Stimulated activated CD4-positive, alpha-beta T cell treated with anti-CD3 and anti-CD28 coated beads, TNF-alpha, amount 100 ng/mL, for 48 hours (primary cell): Measurements from ENCODE around the gene LAMB4.

Source experiments
- DNase-seq, 3 donors: peaks; one replicate each; pipeline ENCODE4 v3.0.0-alpha.2; 2020; ENCODE audit warnings: low read depth in 3 of 3

The LAMB4 gene

GRCh38 chr7:108130261-108130660, at the start of gene LAMB4:
Gene LAMB4 (minus strand): TSS chr7:108130361. CDS start chr7:108123164, 7,197 bp downstream.
- no peak for DNase-seq

GRCh38 chr7:108178398-108178797, 48.2 kb upstream of the LAMB4 start:
- DNase-seq: no peak

- no peak for DNase-seq
Measured at GRCh38 chr7:108171164-108171563, 41.0 kb upstream of the LAMB4 start.

DNA sequence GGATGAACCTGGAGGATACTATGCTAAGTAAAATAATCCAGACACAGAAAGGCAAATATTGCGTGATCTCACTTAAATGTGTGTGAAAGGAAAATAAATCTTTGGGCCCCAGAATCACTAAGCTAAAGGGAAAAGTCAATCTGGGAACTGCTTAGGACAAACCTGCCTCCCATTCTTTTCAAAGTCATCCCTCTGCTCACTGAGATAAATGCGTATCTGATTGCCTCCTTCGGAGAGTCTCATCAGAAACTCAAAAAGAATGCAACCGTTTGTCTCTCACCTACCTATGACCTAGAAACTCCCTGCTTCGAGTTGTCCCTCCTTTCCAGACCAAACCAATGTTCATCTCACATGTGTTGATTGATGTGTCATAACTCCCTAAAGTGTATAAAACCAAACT, 40.1 kb upstream of the LAMB4 start:
- no peak for DNase-seq

DNA sequence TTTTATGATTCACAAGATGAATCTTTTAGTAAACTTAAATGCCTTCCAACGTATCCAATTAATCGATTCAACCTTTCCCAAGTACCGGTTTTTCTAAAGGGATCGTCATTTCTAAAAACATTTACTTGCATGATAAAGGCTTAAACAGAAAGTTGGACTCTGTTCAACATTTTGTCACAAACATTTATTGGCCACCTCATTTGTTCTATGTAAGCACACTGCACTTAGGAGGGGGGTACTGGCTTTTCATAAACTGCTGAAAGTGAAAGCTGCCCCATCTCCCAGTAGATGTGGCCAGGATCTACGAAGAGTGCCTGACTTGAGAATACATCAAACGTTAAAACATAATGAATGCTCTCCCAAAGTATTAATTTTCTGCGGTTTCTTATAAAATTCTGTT, 37.3 kb upstream of the LAMB4 start:
- no peak for DNase-seq

DNA sequence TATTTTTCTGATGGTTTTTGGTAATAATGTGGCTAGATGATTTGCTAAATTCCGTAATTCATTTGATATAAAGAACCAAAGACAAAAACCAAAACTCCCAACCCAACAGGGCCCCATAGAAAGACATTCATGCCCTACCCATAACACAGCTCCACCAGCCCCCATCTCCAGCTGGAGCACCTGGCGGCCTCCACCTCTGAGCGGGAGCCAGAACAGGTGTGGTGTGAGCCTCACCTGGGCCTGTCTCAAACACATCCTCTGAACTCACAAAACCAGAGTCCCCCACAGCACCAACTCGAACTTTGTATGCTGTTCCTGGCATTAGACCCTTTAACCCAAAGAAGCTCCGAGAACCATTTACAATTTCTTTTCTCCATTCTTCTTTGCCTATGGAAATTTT, 36.5 kb upstream of the LAMB4 start:
- DNase-seq: no peak

GRCh38 chr7:108165723-108166122, 35.6 kb upstream of the LAMB4 start:
- DNase-seq: no peak

- no peak for DNase-seq
Measured at GRCh38 chr7:108164946-108165345, 34.8 kb upstream of the LAMB4 start.

- no peak for DNase-seq
Measured at GRCh38 chr7:108164342-108164741, 34.2 kb upstream of the LAMB4 start.

DNA sequence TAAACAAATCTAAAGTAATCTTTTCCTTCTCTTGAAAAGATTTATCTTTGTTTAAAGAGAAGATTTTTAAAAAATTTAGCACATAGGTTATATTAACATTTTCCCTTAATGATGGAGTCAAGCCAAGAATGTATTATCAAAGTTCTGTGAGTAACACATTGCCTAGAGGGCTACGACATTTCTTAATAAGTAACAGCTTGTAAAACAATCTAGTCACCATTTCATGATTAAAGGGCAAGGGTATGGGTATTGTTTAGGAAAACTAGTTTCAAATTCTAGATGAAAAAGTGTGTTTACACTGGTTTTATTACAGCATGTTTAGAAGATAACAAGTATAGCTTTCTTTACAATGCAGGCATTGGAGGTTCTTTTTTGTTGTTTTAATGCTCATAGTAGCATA, 28.6 kb upstream of the LAMB4 start:
- DNase-seq: no peak

DNA sequence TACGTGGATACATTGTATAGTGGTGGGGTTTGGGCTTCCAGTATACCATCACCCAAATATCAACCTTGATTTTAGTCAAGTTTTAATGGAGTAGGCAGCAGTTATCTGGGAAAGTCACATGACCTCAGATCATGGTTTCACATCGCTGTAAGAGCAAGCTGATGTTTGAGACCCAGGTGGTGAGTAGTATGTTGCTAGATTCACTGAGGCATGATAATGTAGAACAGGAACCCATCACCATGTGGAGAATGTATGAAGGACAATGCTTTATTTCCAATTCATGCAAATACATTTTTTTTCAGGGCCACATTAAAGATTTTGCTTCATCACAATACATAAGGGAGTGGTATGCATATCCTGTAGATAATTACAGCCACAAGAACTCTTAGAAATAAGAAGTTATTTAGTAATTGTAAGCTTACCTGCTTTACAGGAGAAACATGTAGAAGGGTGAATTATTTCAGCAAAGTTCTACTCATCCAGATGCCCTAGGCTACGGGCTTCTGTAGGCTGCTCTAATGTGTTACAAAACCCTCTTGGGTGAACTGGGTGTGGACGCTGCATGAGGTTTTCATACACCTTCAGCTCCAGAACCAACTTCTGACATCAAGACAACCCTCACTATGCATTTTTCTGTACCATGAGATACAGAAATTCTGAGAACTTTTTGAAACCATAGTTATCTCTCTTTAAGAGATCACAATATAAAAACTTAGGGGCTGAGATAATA, 27.6 kb upstream of the LAMB4 start:
- no peak for DNase-seq

DNA sequence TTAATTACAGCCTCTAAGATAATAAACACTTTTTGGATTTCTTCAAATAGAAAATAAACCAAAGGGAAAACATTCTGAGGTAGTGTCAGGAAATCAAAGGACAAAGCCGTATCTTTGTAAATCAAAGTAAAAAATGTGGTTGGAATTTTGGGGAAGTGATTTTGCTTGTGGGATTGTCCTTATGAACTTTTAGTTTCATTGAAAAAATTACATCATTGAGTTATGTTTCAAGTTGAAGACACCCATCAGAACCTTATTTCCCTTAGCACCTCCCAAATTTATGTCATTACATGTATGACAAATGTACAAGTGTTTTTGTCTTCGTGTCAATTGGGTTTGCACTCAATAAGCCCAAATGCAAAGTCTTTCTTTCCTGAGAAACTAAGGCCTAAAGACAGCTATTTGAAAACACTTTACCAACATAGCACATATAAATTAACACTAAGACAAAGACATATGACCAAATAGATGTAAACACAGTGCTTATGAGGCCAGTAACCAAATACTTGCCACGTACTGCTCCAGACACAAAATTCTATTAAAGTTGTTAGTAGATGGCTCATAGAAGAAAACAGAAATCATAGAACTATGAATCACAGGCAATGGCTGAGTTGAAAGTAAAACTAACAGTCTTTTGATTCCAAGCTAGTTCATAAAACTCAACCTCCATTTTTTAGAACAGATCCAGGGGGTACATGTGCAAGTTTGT, 26.9 kb upstream of the LAMB4 start:
- DNase-seq: no peak

DNA sequence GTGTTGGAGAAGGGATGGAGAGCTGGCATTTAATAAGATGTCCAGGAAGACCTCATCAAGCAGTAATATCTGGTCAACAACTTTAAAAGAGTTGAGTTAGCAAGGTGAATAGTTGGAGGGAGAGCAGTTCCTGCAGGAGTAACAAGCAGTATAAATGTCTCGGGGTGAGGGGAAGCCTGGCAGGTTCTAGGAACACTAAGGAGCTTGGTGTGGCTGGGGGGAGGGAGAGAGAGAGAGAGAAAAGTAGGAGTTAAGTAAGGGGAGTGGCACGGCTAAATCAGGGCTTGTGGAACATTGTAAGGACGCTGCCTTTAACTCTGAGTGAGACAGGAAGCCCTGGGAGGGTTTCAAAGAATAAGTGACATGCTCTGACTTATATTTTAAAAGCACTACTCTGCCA, 22.0 kb upstream of the LAMB4 start:
- no peak for DNase-seq

DNA sequence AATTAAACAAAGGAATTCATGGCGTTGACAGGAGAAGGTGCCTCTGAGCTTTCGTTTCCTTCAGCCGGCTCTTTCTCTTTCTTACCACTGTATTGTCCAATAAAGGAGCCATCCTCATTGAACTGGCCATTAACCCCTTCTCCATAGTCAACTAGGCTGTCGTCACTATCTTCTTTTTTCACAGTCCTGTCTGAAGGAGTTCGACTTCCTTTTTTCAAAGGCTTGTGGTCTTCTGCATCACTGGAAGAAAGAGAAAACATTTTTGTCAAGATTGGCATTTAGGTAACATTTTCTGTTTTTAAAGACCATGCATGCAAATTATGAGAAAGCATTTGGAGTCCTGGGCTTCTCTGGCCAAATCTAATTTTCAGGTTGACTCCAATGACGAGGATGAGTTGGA, 19.7 kb upstream of the LAMB4 start:
- DNase-seq: no peak

GRCh38 chr7:108149119-108149518, 19.0 kb upstream of the LAMB4 start:
- no peak for DNase-seq

DNA sequence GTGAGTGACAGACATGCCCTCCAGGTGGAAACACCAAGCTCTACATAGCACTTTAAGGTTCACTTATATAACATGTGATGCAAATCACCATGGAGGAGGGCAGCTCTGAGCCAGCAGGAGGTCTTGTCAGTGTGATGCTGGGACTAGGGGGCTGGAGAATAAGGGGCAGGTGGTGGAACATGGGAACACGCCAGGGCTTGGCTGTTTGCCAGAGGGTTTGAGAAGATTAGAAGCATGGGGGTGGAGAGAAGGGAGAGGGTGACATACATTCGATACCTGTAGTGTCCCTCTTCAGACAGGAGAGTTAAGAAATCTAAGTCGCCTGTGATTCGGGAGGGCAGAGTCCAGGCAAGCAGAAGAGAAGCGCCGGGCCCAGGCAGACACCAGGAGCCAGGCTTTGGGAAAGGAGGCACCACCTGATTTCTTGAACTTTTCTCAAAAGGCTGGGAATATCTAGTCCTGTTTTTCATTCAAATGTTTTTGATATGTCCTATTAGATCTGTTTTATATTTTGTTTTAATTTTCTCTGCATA, 16.9 kb upstream of the LAMB4 start:
- no peak for DNase-seq

- peak; percentile 14 to 30 (median 27) for DNase-seq
Measured at GRCh38 chr7:108146070-108146842, 16.1 kb upstream of the LAMB4 start.

GRCh38 chr7:108145401-108145800, 15.2 kb upstream of the LAMB4 start:
- DNase-seq: no peak

DNA sequence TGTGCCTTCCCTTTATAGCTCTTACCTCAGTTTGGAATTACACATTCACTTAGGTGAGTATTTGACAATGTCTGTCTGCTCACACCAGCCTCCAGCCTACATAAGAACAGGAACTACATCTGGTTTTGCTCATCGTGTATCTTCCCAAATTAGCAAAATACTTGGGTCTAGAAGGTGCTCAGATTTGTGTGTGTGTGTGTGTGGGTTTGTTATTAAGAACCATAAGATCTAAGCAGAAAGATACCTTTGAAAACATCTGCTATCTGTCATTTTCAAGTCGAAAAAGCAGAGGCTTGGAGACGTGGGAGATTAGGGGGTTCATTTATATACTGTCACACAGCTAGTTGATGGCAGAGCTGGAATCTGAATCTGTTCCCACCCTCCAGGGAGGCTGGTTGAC, 14.8 kb upstream of the LAMB4 start:
- no peak for DNase-seq

- no peak for DNase-seq
Measured at GRCh38 chr7:108143658-108144420, 13.7 kb upstream of the LAMB4 start.

DNA sequence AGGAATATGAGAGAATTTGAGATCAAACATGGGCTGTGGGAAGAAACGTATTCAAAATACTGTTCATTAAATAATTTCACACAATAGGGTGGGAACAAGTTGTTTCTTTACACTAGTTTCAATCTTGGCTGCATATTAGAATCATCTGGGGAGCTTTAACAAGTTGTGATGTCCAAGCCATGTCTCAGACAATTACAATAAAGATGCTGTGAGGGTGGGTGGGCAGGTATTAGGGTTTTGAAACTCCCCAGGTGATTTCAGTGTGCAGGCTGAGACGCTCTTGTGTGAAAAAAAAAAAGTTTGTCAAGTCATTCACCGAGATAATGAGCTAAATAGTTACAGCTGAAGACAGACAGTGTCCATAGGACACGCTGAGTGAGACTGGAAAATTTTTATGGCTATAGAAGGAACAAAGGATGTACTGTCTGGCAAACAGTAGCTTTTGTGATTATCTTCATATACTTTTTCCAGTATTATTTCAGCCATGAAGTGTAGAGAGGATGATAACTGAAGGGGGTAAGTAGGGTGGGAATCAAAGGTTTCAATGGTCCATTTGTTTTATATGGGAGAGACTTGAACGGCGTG, 12.6 kb upstream of the LAMB4 start:
- no peak for DNase-seq
